NCI-H146 (cell line): ENCODE data around the gene IMPDH1.
A peak's percentile ranks its signal among the peaks of the same experiment; 100 is the strongest.
"Not testable (repeated sequence)": the region's sequence is repeated elsewhere in the genome, so short reads cannot be mapped to it uniquely, and the experiment has no call there.

Source experiments
- DNase-seq: peaks from one replicate; lab custom pipeline; 2025; lab: John Stamatoyannopoulos, UW

The IMPDH1 gene

GRCh38 chr7:128409596-128410450, at the start of gene IMPDH1:
Gene IMPDH1 (minus strand): TSS chr7:128409982. CDS start chr7:128409901, 81 bp downstream.
- DNase-seq, result peak; percentile 79

DNA sequence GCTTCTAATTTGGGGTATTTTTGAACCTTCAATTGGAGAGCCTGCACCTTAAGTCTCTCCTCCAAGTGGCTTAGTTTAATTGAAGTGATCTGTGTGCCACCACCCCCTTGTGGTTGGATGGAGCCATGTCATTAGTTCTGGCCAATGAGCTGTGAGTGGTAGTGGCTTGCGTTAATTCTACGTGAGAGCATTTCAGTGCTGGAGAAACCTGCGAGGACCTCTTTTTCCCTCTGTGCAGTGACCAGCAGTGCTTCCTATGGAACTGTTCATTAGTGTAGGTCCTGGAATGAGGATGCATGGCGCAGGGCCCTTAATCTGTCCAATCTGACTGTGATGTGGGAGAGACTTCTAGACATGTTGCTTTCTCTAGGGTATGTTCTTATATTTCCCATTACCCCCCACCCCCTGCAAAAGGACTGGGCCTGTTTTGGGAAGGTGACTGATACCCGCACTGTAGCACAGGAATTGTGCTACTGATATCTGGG, 49.7 kb upstream of the IMPDH1 start:
- DNase-seq, result peak; percentile 60

GRCh38 chr7:128458956-128459355, 49.2 kb upstream of the IMPDH1 start:
- DNase-seq, result no peak

GRCh38 chr7:128457385-128457784, 47.6 kb upstream of the IMPDH1 start:
- DNase-seq, result not testable (repeated sequence)

DNA sequence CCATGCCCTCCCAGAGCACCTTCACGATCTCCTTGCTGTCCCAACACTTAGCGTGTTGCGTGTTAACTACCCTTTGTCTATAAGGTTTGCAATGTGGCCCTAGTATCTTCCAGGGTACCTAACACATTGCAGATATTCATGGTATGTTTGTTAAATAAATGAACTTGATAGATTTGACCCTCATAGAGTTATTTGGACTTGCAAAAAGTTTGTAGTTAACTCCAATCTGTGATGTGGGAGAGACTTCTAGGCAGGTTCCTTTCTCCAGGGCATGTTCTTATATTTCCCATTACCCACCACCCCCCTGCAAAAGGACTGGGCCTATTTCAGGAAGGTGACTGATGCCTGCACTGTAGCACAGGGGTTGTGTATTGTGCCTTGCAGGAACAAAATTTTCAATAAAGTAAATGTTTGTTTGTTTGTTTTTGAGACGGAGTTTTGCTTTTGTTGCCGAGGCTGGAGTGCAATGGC, 46.5 kb upstream of the IMPDH1 start:
- DNase-seq, result no peak

DNA sequence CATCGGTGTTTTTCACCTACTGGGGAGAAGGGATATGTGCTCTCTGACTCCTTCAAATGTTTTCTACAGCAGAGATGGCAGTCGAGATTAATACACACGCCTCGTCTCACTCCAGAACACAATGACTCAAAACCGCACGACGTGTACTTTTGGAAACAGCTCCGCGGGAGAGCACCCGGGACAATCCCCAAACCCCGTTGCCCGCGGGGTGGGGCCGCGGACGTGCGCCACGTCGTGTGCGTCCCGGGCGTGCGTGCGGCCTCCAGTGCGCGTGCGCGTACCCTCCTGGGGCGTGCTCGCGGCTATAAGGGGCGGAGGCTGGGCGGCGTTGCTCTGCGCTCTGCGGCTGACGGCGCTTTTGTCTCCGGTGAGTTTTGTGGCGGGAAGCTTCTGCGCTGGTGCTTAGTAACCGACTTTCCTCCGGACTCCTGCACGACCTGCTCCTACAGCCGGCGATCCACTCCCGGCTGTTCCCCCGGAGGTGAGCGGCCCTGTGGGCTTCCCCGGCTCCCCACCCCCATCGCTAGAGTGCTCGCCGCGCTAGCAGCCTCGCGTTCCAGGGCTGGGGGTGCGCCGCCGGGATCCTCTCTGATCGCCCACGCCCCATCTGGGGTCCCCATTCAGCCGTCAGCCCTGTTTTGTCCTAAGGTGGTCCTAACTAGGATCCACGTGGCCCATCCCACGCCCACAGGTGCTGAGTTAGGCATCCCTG, 45.9 kb upstream of the IMPDH1 start, which contains the start of gene HILPDA:
Gene HILPDA (plus strand): TSS at position 336 of the 712 bp plus-strand sequence. CDS start 1,391 bp downstream, outside the sequence.
- DNase-seq, result peak; percentile 93

DNA sequence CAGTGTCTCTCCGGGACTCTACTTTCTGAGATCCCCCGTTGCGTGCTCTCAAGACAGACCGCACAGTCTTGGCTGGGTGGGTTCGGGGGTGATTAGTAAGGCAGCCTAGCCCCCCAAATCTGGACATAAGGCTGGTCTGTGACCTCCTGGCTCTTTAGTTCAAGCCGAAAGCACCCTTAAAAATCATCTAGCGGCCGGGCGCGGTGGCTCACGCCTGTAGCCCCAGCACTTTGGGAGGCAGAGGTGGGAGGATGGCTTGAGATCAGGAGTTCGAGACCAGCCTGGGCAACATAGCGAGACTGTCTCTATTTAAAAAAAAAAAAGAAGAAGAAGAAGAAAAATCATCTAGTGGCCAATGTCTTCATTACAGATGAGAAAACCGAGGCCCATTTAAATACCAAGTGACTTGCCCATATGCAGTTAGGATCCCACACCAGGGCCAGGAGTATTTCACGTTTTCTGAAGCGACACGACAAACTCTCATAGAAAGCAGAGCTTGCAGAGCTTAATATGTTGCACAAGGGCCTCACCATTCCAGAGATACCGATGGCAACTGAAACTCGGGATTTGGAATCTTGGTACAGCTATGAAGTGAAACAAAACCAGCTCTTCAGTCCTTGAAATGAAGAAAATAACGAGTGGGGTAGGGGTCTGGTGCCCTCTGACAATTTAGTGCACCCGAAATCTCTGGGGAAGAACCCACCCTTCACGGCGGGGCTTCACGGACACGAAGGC, 45.2 kb upstream of the IMPDH1 start:
- no peak for DNase-seq

DNA sequence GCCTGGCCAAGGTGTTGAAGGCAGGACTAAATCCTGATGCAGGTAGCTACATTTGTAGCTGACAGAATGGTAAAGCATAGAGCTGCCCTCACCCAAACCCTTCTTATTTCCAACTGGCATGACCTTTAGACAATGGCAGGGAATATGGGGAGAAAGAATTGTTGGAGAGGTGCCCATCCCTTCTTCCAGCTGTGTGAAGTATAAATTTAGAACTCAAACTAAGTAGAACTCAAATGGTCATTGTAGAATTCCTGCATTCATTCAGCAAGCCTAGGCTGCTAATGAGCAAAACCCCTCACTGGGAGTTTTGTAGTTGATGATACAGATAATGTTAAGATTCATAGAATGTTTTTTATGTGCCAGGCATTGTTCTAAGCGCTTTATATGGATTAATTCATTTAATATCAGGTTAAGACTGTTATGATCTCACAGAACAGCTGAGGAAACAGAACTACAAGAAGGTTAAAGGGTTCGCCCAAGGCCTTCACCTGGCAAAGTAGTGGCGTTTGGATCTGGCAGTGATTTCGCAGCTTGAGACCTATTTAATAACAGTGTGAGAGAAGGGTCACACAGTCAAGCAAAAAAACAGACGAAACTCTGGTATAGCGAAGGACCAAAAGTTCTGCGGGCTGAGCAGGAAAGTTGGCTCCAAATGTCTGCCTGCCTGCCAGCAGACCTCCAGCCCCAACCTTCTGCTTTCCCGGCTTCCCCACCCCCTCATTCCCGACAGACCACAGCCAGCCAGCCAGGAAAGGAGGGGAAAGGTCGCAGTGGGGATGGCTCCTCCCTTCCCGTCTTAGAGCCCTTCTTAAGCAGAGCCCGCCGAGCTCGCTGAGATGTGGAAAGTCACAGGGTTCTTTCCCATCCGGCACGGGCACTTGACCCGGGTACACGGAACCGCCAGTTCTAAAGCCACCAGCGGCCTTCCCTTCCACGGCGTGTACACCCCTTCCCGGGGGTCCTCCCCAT, 44.3 kb upstream of the IMPDH1 start:
- DNase-seq, result no peak

GRCh38 chr7:128452552-128452951, 42.8 kb upstream of the IMPDH1 start:
- DNase-seq, result no peak

- DNase-seq, result no peak
These were observed 41.1 kb upstream of the IMPDH1 start for GRCh38 chr7:128450913-128451312.

DNA sequence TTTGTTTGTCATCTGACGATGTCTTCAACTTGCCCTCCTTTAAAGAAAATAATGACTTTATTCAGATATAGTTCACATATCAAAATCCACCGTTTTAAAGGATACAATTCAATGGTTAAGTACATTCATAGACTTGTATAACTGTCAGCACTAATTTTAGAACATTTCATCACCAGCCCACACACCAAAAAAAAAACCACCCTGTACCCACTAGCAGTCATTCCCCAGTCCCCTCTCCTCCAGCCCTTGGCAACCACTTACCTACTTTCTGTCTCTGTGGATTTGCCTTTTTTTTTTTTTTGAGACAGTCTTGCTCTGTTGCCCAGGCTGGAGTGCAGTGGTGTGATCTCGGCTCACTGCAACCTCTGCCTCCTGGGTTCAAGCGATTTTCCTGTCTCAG, 40.6 kb upstream of the IMPDH1 start:
- no peak for DNase-seq

GRCh38 chr7:128448751-128449302, 39.0 kb upstream of the IMPDH1 start:
- no peak for DNase-seq

DNA sequence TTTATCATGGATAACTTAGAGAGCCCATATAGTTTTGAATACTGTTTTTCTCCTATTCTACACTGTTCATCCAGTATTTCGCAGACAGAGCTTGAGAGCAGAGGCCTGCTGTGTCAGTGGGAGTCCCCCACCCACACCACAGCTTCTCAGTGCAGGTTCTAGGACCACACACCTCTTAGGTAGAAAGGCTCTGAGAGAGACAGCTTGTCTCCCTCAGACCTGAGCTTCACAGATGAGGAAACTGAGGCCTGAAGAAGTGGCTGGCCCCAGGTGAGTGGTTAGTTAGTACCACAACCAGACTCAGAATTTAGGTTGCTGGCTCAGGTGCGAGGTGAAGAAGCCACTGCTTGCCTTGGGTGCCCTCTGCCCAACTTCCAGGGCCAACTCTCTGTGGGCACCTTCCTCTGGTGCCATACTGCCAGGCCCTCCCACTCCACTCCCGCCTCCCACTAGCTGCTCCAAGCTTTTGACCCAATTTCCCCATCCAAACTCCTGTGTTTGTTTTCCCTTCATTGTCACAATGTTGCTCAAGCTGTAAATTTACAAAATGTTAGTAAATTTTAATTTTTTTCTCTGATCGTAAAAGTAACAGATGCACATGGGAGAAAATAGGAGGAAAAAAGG, 38.3 kb upstream of the IMPDH1 start:
- DNase-seq, result no peak

- DNase-seq, result peak; percentile 7
These were observed 36.5 kb upstream of the IMPDH1 start for GRCh38 chr7:128446306-128446705.

DNA sequence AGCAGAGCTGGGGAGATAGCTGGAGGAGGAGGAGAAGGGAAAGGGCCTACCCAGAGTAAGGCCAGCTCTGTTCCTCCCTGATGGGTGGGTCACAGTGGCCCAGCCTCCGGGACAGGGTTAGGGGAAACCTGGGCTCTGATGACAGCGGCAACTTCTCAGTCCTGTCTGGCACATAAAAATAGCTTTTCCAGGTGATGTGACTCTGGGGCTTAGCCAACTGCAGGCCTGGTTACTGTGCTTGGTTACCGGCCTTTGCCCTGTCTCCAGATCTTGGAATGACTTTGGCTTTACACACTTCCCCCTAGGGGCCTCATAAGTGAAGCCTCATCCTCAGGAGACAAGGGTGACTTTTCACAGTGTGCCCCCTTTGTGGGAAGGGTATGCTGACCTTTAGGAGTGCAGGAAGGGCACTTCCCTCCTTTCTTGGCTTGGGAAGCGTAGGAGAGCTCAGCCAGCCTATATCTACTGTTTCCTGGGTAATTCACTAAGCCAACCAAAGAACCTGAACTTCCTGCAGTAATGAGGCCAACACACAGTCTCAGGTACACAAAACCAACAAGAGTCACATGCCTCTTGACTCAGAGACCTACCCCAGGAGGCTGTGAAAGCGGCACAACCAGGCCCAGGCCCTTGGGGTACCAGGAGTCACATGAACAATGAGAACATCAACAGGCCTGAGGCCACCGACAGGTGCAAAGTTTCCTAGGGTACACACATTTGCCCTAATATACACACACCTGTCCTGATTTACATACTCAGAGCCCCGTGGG, 34.2 kb upstream of the IMPDH1 start:
- DNase-seq, result peak; percentile 98

DNA sequence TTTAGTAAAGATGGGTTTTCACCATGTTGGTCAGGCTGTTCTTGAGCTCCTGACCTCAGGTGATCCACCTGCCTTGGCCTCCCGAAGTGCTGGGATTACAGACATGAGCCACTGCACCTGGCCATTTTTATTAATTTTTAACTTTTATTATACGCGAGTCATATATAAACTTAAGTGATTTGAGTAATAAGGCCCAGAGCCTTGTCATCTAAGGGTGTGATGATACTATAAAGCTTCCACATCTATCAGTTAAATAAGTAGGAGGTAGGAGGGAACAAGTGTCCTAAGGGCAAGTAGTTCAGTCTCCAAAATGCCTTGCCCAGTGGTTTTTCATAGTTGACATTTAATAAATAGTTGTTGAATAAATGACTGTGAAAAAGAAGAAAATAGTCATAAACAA, 32.6 kb upstream of the IMPDH1 start:
- no peak for DNase-seq

DNA sequence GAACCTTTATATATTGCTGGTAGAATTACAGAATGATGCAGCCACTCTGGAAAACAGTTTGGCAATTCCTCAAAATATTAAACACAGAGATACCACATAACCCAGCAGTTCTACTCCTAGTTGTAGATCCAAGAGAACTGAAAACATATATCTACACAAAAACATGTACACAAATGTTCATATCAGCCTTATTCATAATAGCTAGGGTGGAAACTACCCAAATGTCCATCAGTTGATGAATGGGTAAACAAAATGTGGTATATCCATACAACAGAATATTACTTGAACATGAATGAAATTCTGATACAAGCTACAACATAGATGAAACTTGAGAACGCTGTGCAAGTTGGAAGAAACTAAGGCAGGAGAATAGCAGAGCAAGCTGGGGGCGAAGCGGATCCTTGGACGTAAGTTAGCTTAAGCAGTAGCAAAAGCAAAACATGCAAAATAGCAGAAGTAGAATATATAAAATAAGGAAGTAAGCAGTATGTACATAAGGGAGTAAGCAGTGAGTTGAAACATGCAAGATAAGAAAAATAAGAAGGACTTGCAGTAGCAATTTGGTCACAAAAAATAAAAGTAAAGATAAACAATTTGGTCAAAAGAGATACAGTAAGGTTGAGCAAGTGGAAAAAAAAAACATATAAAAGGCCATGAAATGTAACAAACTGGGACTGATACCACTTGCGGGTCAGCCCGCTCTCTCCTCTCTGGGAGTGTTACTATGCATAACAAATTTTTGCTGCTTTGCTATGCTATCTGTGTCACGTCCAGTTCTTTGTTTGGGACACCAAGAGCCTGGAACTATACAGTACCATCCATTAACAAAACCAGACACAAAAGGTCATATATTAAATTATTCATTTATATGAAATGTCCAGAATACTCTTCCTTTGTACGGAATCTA, 27.9 kb upstream of the IMPDH1 start:
- DNase-seq, result no peak

DNA sequence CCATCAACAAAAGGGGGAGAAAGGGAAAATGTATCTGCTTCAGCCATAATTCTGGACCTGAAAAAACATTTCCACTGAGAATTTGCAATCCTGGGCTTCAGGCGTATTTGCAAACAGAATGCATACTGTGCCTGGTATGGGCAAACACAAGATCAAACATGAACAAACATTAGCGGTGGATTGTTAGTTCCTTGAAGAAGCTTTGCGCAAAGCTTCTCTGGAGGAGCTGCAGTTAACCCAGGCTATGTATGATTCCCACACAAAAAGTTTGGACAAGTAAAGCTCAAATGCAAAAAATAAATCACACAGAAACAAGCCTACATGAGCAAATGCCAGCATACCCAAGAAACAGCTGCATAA, 25.5 kb upstream of the IMPDH1 start:
- peak; percentile 18 for DNase-seq
